Astrocyte (in vitro differentiated cells and primary cell): ENCODE data around the gene AGXT.

Experiments used
- CTCF ChIP-seq: IDR thresholded peaks from 2 replicates; pipeline ENCODE4 v1.5.1; 2011; ENCODE audit warnings: low read depth, mild to moderate bottlenecking, inconsistent platforms, low read length, moderate library complexity; ENCODE audit not compliant: insufficient read depth
- EZH2 ChIP-seq: IDR thresholded peaks from 2 replicates; pipeline ENCODE4 v1.6.1; 2012; ENCODE audit warnings: mild to moderate bottlenecking, low read length, inconsistent platforms; ENCODE audit not compliant: insufficient read depth

GRCh38 chr2:240821429-240821778, 47.2 kb upstream of the AGXT start:
- TF ChIP-seq CTCF (no peak), EZH2 (no peak)
